ENCODE measurements around the gene RAE1. TPM values are rescaled to one million over a fixed set of nuclear protein-coding genes. Genes with fewer than 3 reads are reported as not detected.
A peak's percentile ranks its signal among the peaks of the same experiment; 100 is the strongest.

The RAE1 gene, protein sequence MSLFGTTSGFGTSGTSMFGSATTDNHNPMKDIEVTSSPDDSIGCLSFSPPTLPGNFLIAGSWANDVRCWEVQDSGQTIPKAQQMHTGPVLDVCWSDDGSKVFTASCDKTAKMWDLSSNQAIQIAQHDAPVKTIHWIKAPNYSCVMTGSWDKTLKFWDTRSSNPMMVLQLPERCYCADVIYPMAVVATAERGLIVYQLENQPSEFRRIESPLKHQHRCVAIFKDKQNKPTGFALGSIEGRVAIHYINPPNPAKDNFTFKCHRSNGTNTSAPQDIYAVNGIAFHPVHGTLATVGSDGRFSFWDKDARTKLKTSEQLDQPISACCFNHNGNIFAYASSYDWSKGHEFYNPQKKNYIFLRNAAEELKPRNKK
- total RNA-seq = 10 to 100 TPM; 14.1 to 15.6 (median 14.8) TPM
- 9.4 TPM for polyA plus RNA-seq
- long read RNA-seq, donor 1, transcript RAE1-203 (12 exons, 2,639 nt) = major isoform, 46 of 52 reads
- long read RNA-seq, donor 1, partial matches to known transcripts = 3 of 52 reads
- long read RNA-seq, donor 1, other reads (novel, unspliced or antisense) = 0 of 52 reads
- long read RNA-seq, donor 2, transcript RAE1-203 (12 exons, 2,639 nt) = major isoform, 14 of 20 reads
- long read RNA-seq, donor 2, partial matches to known transcripts = 1 of 20 reads
- long read RNA-seq, donor 2, other reads (novel, unspliced or antisense) = 2 of 20 reads
- long read RNA-seq, donor 3, transcript RAE1-203 (12 exons, 2,639 nt) = major isoform, 114 of 129 reads
- long read RNA-seq, donor 3, partial matches to known transcripts = 3 of 129 reads
- long read RNA-seq, donor 3, other reads (novel, unspliced or antisense) = 8 of 129 reads
- long read RNA-seq, donor 4, transcript RAE1-203 (12 exons, 2,639 nt) = major isoform, 22 of 28 reads
- long read RNA-seq, donor 4, partial matches to known transcripts = 2 of 28 reads
- long read RNA-seq, donor 4, other reads (novel, unspliced or antisense) = 3 of 28 reads

DNA sequence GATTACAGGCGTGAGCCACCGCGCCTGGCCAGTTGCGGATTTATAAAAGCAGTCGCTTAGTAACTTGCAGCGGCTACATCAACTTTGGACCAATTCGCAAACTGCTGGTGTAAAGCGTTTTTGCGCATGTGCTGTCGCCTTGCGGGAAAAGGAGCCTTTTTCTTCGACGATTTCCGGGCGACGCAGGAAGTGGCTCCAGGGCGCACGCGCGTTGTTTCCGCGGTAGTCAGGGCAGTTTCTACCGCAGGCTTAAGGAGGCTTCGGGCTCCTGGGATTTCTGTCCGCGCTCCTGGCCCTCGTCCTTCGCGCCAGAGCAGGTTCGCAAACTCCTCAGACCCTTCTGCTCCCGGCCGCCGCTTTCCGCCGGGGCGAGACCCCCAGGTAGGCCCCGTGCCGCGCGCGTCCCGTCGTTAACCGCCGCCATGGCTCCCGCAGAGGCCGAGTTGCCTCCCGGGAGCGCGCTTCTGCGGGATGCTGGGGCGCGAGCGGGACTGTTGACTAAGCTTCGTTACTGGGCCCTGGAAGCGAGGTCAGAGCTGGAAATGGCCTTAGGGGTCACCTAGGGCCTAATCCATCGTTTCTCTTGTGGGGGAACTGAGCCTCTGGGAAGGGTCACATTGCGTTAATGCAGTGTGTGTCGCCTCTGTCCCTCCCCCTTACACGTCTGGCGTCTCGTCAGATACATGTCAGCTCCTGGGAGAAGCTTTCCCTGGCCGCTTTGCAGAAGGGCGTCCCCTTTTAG lies at the start of gene RAE1:
TSS of gene RAE1 (plus strand) at position 214 of the 742 bp plus-strand sequence. CDS start 2,784 bp downstream, outside the sequence.
- no peaks in the 10 kb centered on the region for H3K9me3 ChIP-seq (ENCODE audit: control insufficient read depth, low read length)
- H3K27me3 ChIP-seq (ENCODE audit: control insufficient read depth, insufficient read depth) = no peaks in the 10 kb centered on the region
- H3K27ac ChIP-seq (ENCODE audit: low read length) = peak within 1 kb of the TSS; percentile 91
- intact Hi-C loops (cut with DNase I) = no loop called here
- ATAC-seq = peak; percentile 91 to 92
- H3K4me3 ChIP-seq (ENCODE audit: low read length) = peak within 1 kb of the TSS; percentile 83
- under 1% methylated on average over 64 of the region's 64 CpGs for WGBS
- peak; percentile 93 to 95 (median 95) for DNase-seq
- peaks cover 3% of the 10 kb centered on the region for H3K4me1 ChIP-seq (ENCODE audit: control insufficient read depth, insufficient read depth, low read length)

DNA sequence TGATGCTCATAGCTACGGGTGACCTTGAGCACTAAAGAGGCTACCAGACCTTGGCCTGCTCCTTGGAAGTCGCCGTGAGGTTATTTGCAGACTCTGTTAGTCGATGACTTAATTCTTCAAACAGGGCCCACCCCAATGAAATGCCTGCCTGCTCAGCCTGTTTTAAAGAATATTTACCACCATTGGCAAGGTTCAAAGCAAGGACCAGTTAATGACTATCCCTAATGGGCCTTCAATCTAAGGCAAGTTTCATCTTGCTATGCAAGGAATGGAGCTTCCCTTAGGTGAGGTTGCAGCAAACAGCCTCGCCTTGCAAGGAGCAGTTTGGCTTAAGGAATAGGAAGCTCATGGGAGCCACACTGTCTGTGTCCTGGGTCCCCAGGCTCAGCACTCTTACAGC lies 44.3 kb upstream of the RAE1 start:
- H3K27ac ChIP-seq (ENCODE audit: low read length) = no peak overlapping the region
- no peak for DNase-seq
- no peaks in the 10 kb centered on the region for H3K9me3 ChIP-seq (ENCODE audit: control insufficient read depth, low read length)
- no peak for ATAC-seq
- no peak overlapping the region for H3K4me3 ChIP-seq (ENCODE audit: low read length)
- intact Hi-C loops (cut with DNase I) = no loop called here
- no peaks in the 10 kb centered on the region for H3K4me1 ChIP-seq (ENCODE audit: control insufficient read depth, insufficient read depth, low read length)
- 89% methylated on average over 5 of the region's 5 CpGs for WGBS
- no peaks in the 10 kb centered on the region for H3K27me3 ChIP-seq (ENCODE audit: control insufficient read depth, insufficient read depth)

DNA sequence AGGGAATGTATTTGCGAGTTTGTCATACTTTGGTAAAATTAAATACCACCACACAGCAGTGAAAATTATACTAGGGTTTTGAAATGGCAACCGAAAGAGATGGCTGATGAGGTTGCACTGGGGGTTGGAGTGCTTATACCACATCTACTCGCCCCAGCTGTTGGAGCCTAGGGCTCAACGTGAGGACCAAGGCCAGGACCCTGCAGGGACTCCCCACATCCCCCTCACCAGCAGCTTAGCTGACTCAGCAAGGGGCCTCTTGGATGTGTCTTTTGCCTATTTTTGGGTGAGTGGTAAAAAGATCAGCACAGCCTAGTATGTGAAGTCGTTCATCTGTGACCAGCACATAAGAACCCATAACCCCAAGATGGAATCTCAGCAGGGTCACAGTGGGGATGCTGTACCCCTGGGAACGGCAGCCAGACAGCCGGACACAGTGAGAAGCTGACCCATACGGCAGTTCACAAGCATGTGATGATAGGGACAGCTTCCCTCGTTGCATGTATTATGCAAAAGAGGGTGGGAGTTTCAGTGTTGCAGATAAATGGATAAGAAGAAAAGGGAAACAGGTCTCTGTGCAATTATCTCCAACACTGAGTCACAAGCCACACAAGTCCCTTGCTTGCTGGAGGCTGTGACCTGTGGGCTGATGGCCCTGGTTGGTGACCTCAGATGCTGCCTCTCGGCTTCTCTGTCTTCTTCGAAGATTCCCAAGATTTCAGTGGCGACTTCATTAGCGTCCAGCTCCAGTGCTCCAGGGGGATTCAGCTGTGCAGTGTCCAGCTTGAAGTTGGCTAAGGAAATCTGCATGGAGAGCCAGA lies 42.4 kb upstream of the RAE1 start:
- Histone ChIP-seq H3K4me3 (ENCODE audit: low read length) (no peak overlapping the region), H3K27me3 (ENCODE audit: control insufficient read depth, insufficient read depth) (no peaks in the 10 kb centered on the region), H3K27ac (ENCODE audit: low read length) (no peak overlapping the region), H3K9me3 (ENCODE audit: control insufficient read depth, low read length) (no peaks in the 10 kb centered on the region), H3K4me1 (ENCODE audit: control insufficient read depth, insufficient read depth, low read length) (no peaks in the 10 kb centered on the region)
- WGBS = 50% methylated on average over 13 of the region's 13 CpGs
- intact Hi-C loops (cut with DNase I) = no loop called here
- no peak for ATAC-seq
- peak in 1 of 3 donors; percentile 27 for DNase-seq

- Histone ChIP-seq H3K4me1 (ENCODE audit: control insufficient read depth, insufficient read depth, low read length) (no peaks in the 10 kb centered on the region), H3K27ac (ENCODE audit: low read length) (no peak overlapping the region), H3K9me3 (ENCODE audit: control insufficient read depth, low read length) (no peaks in the 10 kb centered on the region), H3K4me3 (ENCODE audit: low read length) (no peak overlapping the region), H3K27me3 (ENCODE audit: control insufficient read depth, insufficient read depth) (no peaks in the 10 kb centered on the region)
- DNase-seq (peak in 1 of 3 donors; percentile 20), ATAC-seq (no peak)
- intact Hi-C loops (cut with DNase I) = no loop called here
- WGBS = 65% methylated on average over 9 of the region's 9 CpGs
These were observed 41.4 kb upstream of the RAE1 start for GRCh38 chr20:57309544-57310115.

DNA sequence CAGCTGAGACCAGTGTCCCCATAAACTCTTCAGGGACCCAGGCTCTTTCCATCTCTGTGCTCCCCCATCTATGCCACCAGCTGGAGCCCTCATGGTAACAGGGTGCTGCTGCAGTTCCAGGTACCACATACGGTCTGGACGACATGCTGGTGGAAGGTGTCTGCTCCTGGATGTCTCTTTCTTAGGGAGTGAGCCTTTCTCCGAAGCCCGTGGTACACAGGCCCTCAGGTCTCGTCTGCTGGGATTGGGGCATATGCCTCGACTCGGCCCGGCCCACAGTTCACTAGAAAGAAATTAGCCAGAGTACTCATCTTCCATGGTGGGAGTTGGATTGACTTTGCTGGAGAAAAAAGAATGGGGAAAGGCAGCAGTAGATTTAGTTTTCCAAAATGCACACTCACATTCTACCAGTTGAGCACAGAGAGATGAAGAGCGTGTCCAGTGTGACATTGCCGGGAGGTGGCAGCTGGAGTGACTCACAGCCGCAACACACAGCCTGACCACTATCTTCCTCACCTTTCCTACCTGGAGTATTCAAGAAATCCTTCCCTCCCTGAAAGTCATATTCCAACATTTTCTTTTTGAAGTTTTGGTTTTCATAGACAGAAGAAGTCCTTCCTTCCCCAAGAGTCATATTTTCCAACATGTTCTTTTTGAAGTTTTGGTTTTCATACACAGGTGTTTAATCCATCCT lies 40.1 kb upstream of the RAE1 start:
- H3K4me1 ChIP-seq (ENCODE audit: control insufficient read depth, insufficient read depth, low read length) = no peaks in the 10 kb centered on the region
- no peaks in the 10 kb centered on the region for H3K9me3 ChIP-seq (ENCODE audit: control insufficient read depth, low read length)
- no peak overlapping the region for H3K4me3 ChIP-seq (ENCODE audit: low read length)
- no peak for DNase-seq
- no peaks in the 10 kb centered on the region for H3K27me3 ChIP-seq (ENCODE audit: control insufficient read depth, insufficient read depth)
- intact Hi-C loops (cut with DNase I) = no loop called here
- no peak overlapping the region for H3K27ac ChIP-seq (ENCODE audit: low read length)
- no peak for ATAC-seq
- 92% methylated on average over 11 of the region's 11 CpGs for WGBS

DNA sequence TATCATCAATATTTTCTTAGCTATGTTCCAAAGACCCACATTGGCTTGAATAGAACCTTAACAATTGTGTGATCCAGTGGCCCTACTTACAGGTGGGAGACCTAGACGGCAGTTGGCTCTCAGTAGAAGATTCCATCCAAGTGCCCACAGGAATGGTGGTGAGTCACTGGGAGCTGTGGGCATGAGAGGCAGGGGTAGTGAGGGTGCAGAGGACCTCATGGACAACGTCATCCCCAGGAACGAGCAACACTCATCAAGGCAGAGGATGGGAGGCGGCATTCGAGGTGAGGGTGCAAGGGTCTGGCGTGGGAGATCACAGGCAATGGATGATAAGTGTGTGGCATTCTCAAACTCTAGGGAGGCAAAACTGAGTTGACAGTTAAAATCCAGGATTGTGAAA lies 38.9 kb upstream of the RAE1 start:
- H3K9me3 ChIP-seq (ENCODE audit: control insufficient read depth, low read length) = no peaks in the 10 kb centered on the region
- WGBS = 79% methylated on average over 6 of the region's 6 CpGs
- H3K27ac ChIP-seq (ENCODE audit: low read length) = no peak overlapping the region
- no peak overlapping the region for H3K4me3 ChIP-seq (ENCODE audit: low read length)
- no peaks in the 10 kb centered on the region for H3K27me3 ChIP-seq (ENCODE audit: control insufficient read depth, insufficient read depth)
- intact Hi-C loops (cut with DNase I) = no loop called here
- DNase-seq (no peak), ATAC-seq (no peak)
- H3K4me1 ChIP-seq (ENCODE audit: control insufficient read depth, insufficient read depth, low read length) = no peaks in the 10 kb centered on the region

- no peak for DNase-seq
- H3K27ac ChIP-seq (ENCODE audit: low read length) = no peak overlapping the region
- no peak for ATAC-seq
- intact Hi-C loops (cut with DNase I) = no loop called here
- WGBS = 57% methylated on average over 5 of the region's 5 CpGs
- no peaks in the 10 kb centered on the region for H3K9me3 ChIP-seq (ENCODE audit: control insufficient read depth, low read length)
- no peaks in the 10 kb centered on the region for H3K4me1 ChIP-seq (ENCODE audit: control insufficient read depth, insufficient read depth, low read length)
- no peaks in the 10 kb centered on the region for H3K27me3 ChIP-seq (ENCODE audit: control insufficient read depth, insufficient read depth)
- no peak overlapping the region for H3K4me3 ChIP-seq (ENCODE audit: low read length)
These were observed 37.8 kb upstream of the RAE1 start for GRCh38 chr20:57313230-57313629.

GRCh38 chr20:57313951-57314350 lies 37.1 kb upstream of the RAE1 start:
- intact Hi-C loops (cut with DNase I) = no loop called here
- H3K27ac ChIP-seq (ENCODE audit: low read length) = no peak overlapping the region
- no peak for DNase-seq
- H3K4me1 ChIP-seq (ENCODE audit: control insufficient read depth, insufficient read depth, low read length) = no peaks in the 10 kb centered on the region
- 90% methylated on average over 5 of the region's 5 CpGs for WGBS
- no peak for ATAC-seq
- H3K4me3 ChIP-seq (ENCODE audit: low read length) = no peak overlapping the region
- no peaks in the 10 kb centered on the region for H3K27me3 ChIP-seq (ENCODE audit: control insufficient read depth, insufficient read depth)
- H3K9me3 ChIP-seq (ENCODE audit: control insufficient read depth, low read length) = no peaks in the 10 kb centered on the region

DNA sequence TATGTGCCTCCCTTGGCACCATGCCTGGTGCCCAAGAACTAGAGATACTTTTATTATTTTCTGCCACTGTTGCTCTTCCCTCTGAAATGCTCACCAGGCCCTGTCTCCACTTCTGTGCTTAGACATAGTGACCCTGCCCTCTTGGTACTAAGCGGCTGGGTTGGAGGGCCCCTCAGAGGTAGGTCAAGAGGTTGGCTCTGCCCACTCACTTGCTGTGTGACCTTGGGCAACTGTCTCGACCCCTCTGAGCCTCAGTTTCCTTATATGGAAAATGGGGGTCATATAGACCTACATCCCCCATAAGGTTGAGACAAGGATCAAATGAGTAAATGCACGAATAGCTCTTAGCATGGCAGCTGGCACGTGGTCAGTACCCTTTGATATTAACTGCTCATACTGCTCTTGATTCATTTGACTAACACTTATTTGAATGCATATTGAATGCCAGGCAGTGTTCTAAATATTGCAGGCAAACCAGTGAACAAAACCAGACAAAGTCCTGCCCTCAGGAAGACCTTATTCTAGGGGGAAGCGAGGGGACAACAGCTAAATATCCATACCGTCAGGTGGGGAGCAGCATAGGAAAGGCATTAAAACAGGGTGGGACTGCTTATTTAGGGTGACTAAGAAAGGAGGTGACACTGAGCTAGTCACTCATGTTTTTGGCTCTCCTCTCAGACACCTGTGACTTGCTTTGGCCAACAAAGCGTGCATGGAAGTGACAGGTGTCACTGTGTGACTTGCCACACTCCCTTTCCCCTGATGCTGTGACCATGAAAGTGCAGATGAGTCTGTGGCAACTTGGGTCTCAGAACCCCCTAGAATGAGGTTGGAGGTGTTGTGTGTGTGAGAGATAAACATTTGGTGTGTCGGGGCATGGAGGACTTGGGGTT lies 35.7 kb upstream of the RAE1 start:
- Histone ChIP-seq H3K4me1 (ENCODE audit: control insufficient read depth, insufficient read depth, low read length) (no peaks in the 10 kb centered on the region), H3K9me3 (ENCODE audit: control insufficient read depth, low read length) (no peaks in the 10 kb centered on the region), H3K27ac (ENCODE audit: low read length) (no peak overlapping the region), H3K4me3 (ENCODE audit: low read length) (no peak overlapping the region), H3K27me3 (ENCODE audit: control insufficient read depth, insufficient read depth) (no peaks in the 10 kb centered on the region)
- DNase-seq = no peak
- no peak for ATAC-seq
- intact Hi-C loops (cut with DNase I) = no loop called here
- 77% methylated on average over 8 of the region's 8 CpGs for WGBS

Data from right cardiac atrium (tissue), 5 donors.